Activated B cell treated with CpG ODN at 0.5 μM for 24 hours (primary cell): Measurements from ENCODE around the gene KRT80. TPM values are rescaled to one million over a fixed set of nuclear protein-coding genes. Genes with fewer than 3 reads are reported as not detected.

Source experiments
- ATAC-seq: fragments of 200-7000 bp; cut with Tn5 transposase; one replicate; pipeline ENCODE4 v1.10.0; 2021; ENCODE audit warnings: low read depth, mild to moderate bottlenecking, moderate library complexity
- CTCF ChIA-PET: fragments of 350-600 bp; sonication (Branson Sonifier 250); formaldehyde crosslinking; loops from one replicate; lab custom pipeline; 2021; ENCODE audit warnings: antibody characterized with exemption; lab: Charles Lee
- POLR2A ChIA-PET: fragments of 350-600 bp; sonication (Branson Sonifier 250); formaldehyde crosslinking; loops from one replicate; lab custom pipeline; 2021; ENCODE audit warnings: antibody characterized with exemption; lab: Charles Lee
- DNase-seq: peaks from one replicate; pipeline ENCODE4 v3.0.0; 2022
- H3K27ac Mint-ChIP-seq: one replicate; pipeline ENCODE4 v1.8.0; 2020; ENCODE audit warnings: mixed read lengths
- H3K27me3 Mint-ChIP-seq: one replicate; pipeline ENCODE4 v1.8.0; 2021; ENCODE audit warnings: mixed read lengths
- H3K36me3 Mint-ChIP-seq: one replicate; pipeline ENCODE4 v1.8.0; 2021; ENCODE audit warnings: low read depth, mixed read lengths
- H3K4me1 Mint-ChIP-seq: one replicate; pipeline ENCODE4 v1.8.0; 2021; ENCODE audit warnings: mixed read lengths
- H3K4me3 Mint-ChIP-seq: one replicate; pipeline ENCODE4 v1.8.0; 2020; ENCODE audit warnings: mild to moderate bottlenecking, mixed read lengths
- H3K9me3 Mint-ChIP-seq: one replicate; pipeline ENCODE4 v1.8.0; 2020; ENCODE audit warnings: mixed read lengths
- CTCF ChIP-seq: fragments of 200-600 bp; IDR thresholded peaks from one replicate; pipeline ENCODE4 v1.8.0; 2022; ENCODE audit warnings: antibody characterized with exemption, mild to moderate bottlenecking
- intact Hi-C: fragments of 100-400 bp; cut with micrococcal nuclease; formaldehyde crosslinking; loops from one replicate; pipeline ENCODE4 v1.15.1; 2024
- total RNA-seq: library from RNA; stranded (reverse); gene quantifications from 2 replicates; pipeline ENCODE4 v1.2.3, GENCODE V29; 2022

The KRT80 gene
- total RNA-seq, 1 donor from 2014 or later: not detected

DNA sequence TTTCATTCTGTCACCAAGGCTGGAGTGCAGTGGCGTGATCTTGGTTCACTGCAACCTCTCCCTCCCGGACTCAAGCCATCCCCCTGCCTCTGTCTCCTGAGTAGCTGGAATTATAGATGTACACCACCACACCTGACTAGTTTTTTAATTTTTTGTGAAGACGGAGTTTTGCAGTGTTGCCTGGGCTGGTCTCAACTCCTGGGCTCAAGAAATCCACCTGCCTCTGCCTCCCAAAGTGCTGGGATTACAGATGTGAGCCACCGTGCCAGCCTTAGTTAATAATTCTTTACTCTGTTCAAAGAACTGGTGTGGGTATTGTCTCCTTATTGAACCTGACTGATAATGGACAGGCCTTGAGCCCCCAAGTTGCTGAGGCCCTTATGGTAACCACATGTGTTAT lies 30.9 kb upstream of the KRT80 start:
- no peaks in the 10 kb centered on the region for H3K36me3 Mint-ChIP-seq
- no peak overlapping the region for H3K4me3 Mint-ChIP-seq
- ChIA-PET CTCF (interaction anchor here (1.2 kb wide), 1 partner anchor 105 kb away, joined by 4 read pairs; no protein-coding TSS in a partner anchor), POLR2A (no interaction called here)
- no peaks in the 10 kb centered on the region for H3K4me1 Mint-ChIP-seq
- ATAC-seq (no peak), DNase-seq (no peak)
- H3K27ac Mint-ChIP-seq: no peak overlapping the region
- peaks cover 22% of the 10 kb centered on the region for H3K27me3 Mint-ChIP-seq
- TF ChIP-seq CTCF: no peak
- intact Hi-C loops: loop anchor here (1.0 kb wide), 1 partner anchor 57 kb away; no protein-coding TSS in a partner anchor
- no peaks in the 10 kb centered on the region for H3K9me3 Mint-ChIP-seq

- peaks cover 20% of the 10 kb centered on the region for H3K27me3 Mint-ChIP-seq
- no peak overlapping the region for H3K4me3 Mint-ChIP-seq
- intact Hi-C loops: loop anchor here (1.0 kb wide), 1 partner anchor 57 kb away; no protein-coding TSS in a partner anchor
- no peaks in the 10 kb centered on the region for H3K9me3 Mint-ChIP-seq
- H3K4me1 Mint-ChIP-seq: no peaks in the 10 kb centered on the region
- no peaks in the 10 kb centered on the region for H3K36me3 Mint-ChIP-seq
- ATAC-seq (no peak), DNase-seq (no peak)
- TF ChIP-seq CTCF: no peak
- CTCF ChIA-PET: interaction anchor here (1.2 kb wide), 1 partner anchor 105 kb away, joined by 4 read pairs; no protein-coding TSS in a partner anchor
- no peak overlapping the region for H3K27ac Mint-ChIP-seq
- POLR2A ChIA-PET: no interaction called here
These were observed 30.2 kb upstream of the KRT80 start for GRCh38 chr12:52221912-52222457.

- Mint-ChIP-seq H3K9me3 (no peaks in the 10 kb centered on the region), H3K27me3 (peaks cover 24% of the 10 kb centered on the region), H3K36me3 (no peaks in the 10 kb centered on the region), H3K4me3 (no peak overlapping the region), H3K27ac (no peak overlapping the region), H3K4me1 (no peaks in the 10 kb centered on the region)
- POLR2A ChIA-PET: no interaction called here
- intact Hi-C loops: no loop called here
- CTCF ChIA-PET: no interaction called here
- ATAC-seq (no peak), DNase-seq (no peak)
- TF ChIP-seq CTCF: no peak
These were observed 29.4 kb upstream of the KRT80 start for GRCh38 chr12:52221070-52221781.

- CTCF ChIA-PET: no interaction called here
- Mint-ChIP-seq H3K4me1 (no peaks in the 10 kb centered on the region), H3K27ac (no peak overlapping the region), H3K36me3 (no peaks in the 10 kb centered on the region), H3K4me3 (no peak overlapping the region), H3K27me3 (peaks cover 23% of the 10 kb centered on the region), H3K9me3 (no peaks in the 10 kb centered on the region)
- intact Hi-C loops: no loop called here
- ATAC-seq: no peak
- no peak for TF ChIP-seq CTCF
- POLR2A ChIA-PET: no interaction called here
- DNase-seq: no peak
These were observed 28.7 kb upstream of the KRT80 start for GRCh38 chr12:52220477-52220876.

GRCh38 chr12:52218001-52218400 lies 26.2 kb upstream of the KRT80 start:
- intact Hi-C loops: no loop called here
- Mint-ChIP-seq H3K4me3 (no peak overlapping the region), H3K27ac (no peak overlapping the region), H3K27me3 (peaks cover 28% of the 10 kb centered on the region), H3K4me1 (no peaks in the 10 kb centered on the region), H3K9me3 (no peaks in the 10 kb centered on the region), H3K36me3 (no peaks in the 10 kb centered on the region)
- TF ChIP-seq CTCF: no peak
- ChIA-PET POLR2A (no interaction called here), CTCF (no interaction called here)
- DNase-seq: no peak
- no peak for ATAC-seq
